WTC11 (cell line): ENCODE results near the gene SFT2D1. TPM values are rescaled to one million over a fixed set of nuclear protein-coding genes. Genes with fewer than 3 reads are reported as not detected.

Experiments
- ATAC-seq: fragments of 200-7000 bp; cut with Tn5 transposase; 2 replicates; pipeline ENCODE4 v1.10.0; 2021; ENCODE audit warnings: mild to moderate bottlenecking, moderate library complexity
- CTCF ChIA-PET: fragments of 300-600 bp; sonication (Branson Sonifier 250); formaldehyde crosslinking; loops from one replicate; lab custom pipeline; 2021; ENCODE audit warnings: antibody characterized with exemption; lab: Charles Lee
- POLR2A ChIA-PET: fragments of 350-600 bp; sonication (Branson Sonifier 250); formaldehyde crosslinking; loops from one replicate; lab custom pipeline; 2021; ENCODE audit warnings: antibody characterized with exemption; lab: Charles Lee
- DNase-seq: peaks from one replicate; pipeline ENCODE4 v3.0.0; 2021; ENCODE audit warnings: low spot score
- H3K27ac Mint-ChIP-seq: 2 replicates; pipeline ENCODE4 v1.8.0; 2021; ENCODE audit warnings: mixed read lengths
- H3K27me3 Mint-ChIP-seq: 2 replicates; pipeline ENCODE4 v1.8.0; 2021; ENCODE audit warnings: low read depth, mild to moderate bottlenecking, moderate library complexity, mixed read lengths
- H3K36me3 Mint-ChIP-seq: 2 replicates; pipeline ENCODE4 v1.8.0; 2021; ENCODE audit warnings: mixed read lengths
- H3K4me1 Mint-ChIP-seq: 2 replicates; pipeline ENCODE4 v1.8.0; 2022; ENCODE audit warnings: mixed read lengths
- H3K4me3 Mint-ChIP-seq: 2 replicates; pipeline ENCODE4 v1.8.0; 2021; ENCODE audit warnings: mild to moderate bottlenecking, moderate library complexity, mixed read lengths
- H3K9me3 Mint-ChIP-seq: 2 replicates; pipeline ENCODE4 v1.8.0; 2021; ENCODE audit warnings: mixed read lengths
- ARID4B ChIP-seq: sonication (generic); formaldehyde crosslinking; IDR thresholded peaks from 2 replicates; pipeline ENCODE4 v1.8.0; 2023; ENCODE audit warnings: missing genetic modification reagents, mild to moderate bottlenecking, borderline replicate concordance
- CBFB ChIP-seq: sonication (generic); formaldehyde crosslinking; IDR thresholded peaks from 2 replicates; pipeline ENCODE4 v1.8.1; 2022; ENCODE audit warnings: mild to moderate bottlenecking, low read depth, missing genetic modification reagents
- CREM ChIP-seq: sonication (generic); formaldehyde crosslinking; IDR thresholded peaks from 2 replicates; pipeline ENCODE4 v1.8.1; 2022; ENCODE audit warnings: mild to moderate bottlenecking, missing genetic modification reagents, moderate library complexity
- E2F4 ChIP-seq: sonication (generic); formaldehyde crosslinking; IDR thresholded peaks from 2 replicates; pipeline ENCODE4 v1.8.1; 2022; ENCODE audit warnings: low read depth, mild to moderate bottlenecking, moderate library complexity, missing genetic modification reagents, borderline replicate concordance
- EMX1 ChIP-seq: fragments of 250-450 bp; sonication (Bioruptor Pico); IDR thresholded peaks from 2 replicates; pipeline ENCODE4 v1.8.0; 2021; ENCODE audit warnings: mild to moderate bottlenecking
- GABPB1 ChIP-seq: sonication (generic); formaldehyde crosslinking; IDR thresholded peaks from 2 replicates; pipeline ENCODE4 v1.8.1; 2023; ENCODE audit warnings: mild to moderate bottlenecking, missing genetic modification reagents
- JAZF1 ChIP-seq: fragments of 250-450 bp; sonication (Bioruptor Pico); IDR thresholded peaks from 2 replicates; pipeline ENCODE4 v1.9.0; 2021; ENCODE audit warnings: moderate library complexity, mild to moderate bottlenecking, inconsistent platforms
- MYBL2 ChIP-seq: sonication (generic); formaldehyde crosslinking; IDR thresholded peaks from 2 replicates; pipeline ENCODE4 v1.8.1; 2023; ENCODE audit warnings: mild to moderate bottlenecking, moderate library complexity, missing genetic modification reagents
- NFATC4 ChIP-seq: fragments of 250-450 bp; sonication (Bioruptor Pico); IDR thresholded peaks from 2 replicates; pipeline ENCODE4 v1.9.0; 2021; ENCODE audit warnings: mild to moderate bottlenecking
- NFYB ChIP-seq: sonication (generic); formaldehyde crosslinking; conservative IDR thresholded peaks from 2 replicates; pipeline ENCODE4 v1.8.0; 2022; ENCODE audit warnings: low read depth, missing genetic modification reagents
- PRRX2 ChIP-seq: fragments of 250-450 bp; sonication (Bioruptor Pico); IDR thresholded peaks from 2 replicates; pipeline ENCODE4 v1.8.0; 2021; ENCODE audit warnings: mild to moderate bottlenecking
- RORB ChIP-seq: fragments of 250-450 bp; sonication (Bioruptor Pico); IDR thresholded peaks from 2 replicates; pipeline ENCODE4 v1.9.0; 2021; ENCODE audit warnings: mild to moderate bottlenecking
- SP1 ChIP-seq: sonication (generic); formaldehyde crosslinking; conservative IDR thresholded peaks from 2 replicates; pipeline ENCODE4 v1.8.1; 2022; ENCODE audit warnings: missing genetic modification reagents
- TEAD1 ChIP-seq: sonication (generic); formaldehyde crosslinking; IDR thresholded peaks from 2 replicates; pipeline ENCODE4 v1.8.0; 2022; ENCODE audit warnings: mild to moderate bottlenecking, missing genetic modification reagents
- TP53 ChIP-seq: sonication (generic); formaldehyde crosslinking; IDR thresholded peaks from 2 replicates; pipeline ENCODE4 v1.8.1; 2023; ENCODE audit warnings: mild to moderate bottlenecking, missing genetic modification reagents
- total RNA-seq: library from RNA; stranded (reverse); gene quantifications from 3 replicates; pipeline ENCODE4 v1.2.3, GENCODE V29; 2021
- TF ChIP-seq, protein P1 (sequence below): sonication (generic); formaldehyde crosslinking; conservative IDR thresholded peaks from 2 replicates; pipeline ENCODE4 v1.8.1; 2023; ENCODE audit warnings: mild to moderate bottlenecking, low read depth, missing genetic modification reagents, moderate library complexity
- TF ChIP-seq, protein P2 (sequence below): sonication (generic); formaldehyde crosslinking; IDR thresholded peaks from 2 replicates; pipeline ENCODE4 v1.8.1; 2023; ENCODE audit warnings: mild to moderate bottlenecking, missing genetic modification reagents
- TF ChIP-seq, protein P3 (sequence below): sonication (generic); formaldehyde crosslinking; IDR thresholded peaks from 2 replicates; pipeline ENCODE4 v1.8.1; 2023; ENCODE audit warnings: mild to moderate bottlenecking, missing genetic modification reagents, borderline replicate concordance
- TF ChIP-seq, protein P4 (sequence below): sonication (generic); formaldehyde crosslinking; IDR thresholded peaks from 2 replicates; pipeline ENCODE4 v1.8.0; 2022; ENCODE audit warnings: mild to moderate bottlenecking, missing genetic modification reagents

The SFT2D1 gene
- total RNA-seq, 1 experiment from 2014 or later, result 53.1 TPM

DNA sequence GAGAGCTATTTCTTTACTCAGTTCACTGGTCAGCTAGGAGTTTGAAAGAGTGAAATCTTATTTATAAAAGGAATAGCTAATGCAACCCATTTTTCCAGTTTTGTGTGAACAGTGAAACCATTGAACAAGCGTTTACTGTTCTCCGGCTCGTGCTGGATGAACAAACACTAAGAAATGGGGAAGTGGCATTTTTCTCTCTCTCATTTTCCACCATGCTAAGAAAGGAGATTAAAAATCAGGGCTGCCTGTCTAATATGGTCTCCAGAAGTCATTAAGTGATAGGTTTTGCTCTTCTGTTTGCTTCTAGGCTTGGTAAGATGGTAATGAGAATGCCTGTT lies 774 bp upstream of the SFT2D1 start:
- H3K9me3 Mint-ChIP-seq, result peaks cover 4% of the 10 kb centered on the region
- H3K4me3 Mint-ChIP-seq, result peak overlapping the region; percentile 84
- peaks cover 15% of the 10 kb centered on the region for H3K4me1 Mint-ChIP-seq
- peaks cover 3% of the 10 kb centered on the region; the same call in 1 of the 2 replicates for H3K27me3 Mint-ChIP-seq
- no peak for DNase-seq
- ChIA-PET POLR2A (no interaction called here), CTCF (interaction anchor here (0.9 to 2.2 kb wide), 3 partner anchors 30 to 58 kb away, joined by 6 to 10 read pairs (median 7); no protein-coding TSS in a partner anchor)
- no peak for ATAC-seq
- 0 out of 2 replicates have a peak, but pooled peaks cover 3% of the 10 kb centered on the region for H3K36me3 Mint-ChIP-seq
- no peak for TF ChIP-seq ARID4B (CRISPR knock-in tag)
- no peak for TF ChIP-seq MYBL2 (CRISPR knock-in tag)
- TF ChIP-seq E2F4 (CRISPR knock-in tag), result no peak
- TF ChIP-seq CBFB (CRISPR knock-in tag), result no peak
- TF ChIP-seq, protein P1, sequence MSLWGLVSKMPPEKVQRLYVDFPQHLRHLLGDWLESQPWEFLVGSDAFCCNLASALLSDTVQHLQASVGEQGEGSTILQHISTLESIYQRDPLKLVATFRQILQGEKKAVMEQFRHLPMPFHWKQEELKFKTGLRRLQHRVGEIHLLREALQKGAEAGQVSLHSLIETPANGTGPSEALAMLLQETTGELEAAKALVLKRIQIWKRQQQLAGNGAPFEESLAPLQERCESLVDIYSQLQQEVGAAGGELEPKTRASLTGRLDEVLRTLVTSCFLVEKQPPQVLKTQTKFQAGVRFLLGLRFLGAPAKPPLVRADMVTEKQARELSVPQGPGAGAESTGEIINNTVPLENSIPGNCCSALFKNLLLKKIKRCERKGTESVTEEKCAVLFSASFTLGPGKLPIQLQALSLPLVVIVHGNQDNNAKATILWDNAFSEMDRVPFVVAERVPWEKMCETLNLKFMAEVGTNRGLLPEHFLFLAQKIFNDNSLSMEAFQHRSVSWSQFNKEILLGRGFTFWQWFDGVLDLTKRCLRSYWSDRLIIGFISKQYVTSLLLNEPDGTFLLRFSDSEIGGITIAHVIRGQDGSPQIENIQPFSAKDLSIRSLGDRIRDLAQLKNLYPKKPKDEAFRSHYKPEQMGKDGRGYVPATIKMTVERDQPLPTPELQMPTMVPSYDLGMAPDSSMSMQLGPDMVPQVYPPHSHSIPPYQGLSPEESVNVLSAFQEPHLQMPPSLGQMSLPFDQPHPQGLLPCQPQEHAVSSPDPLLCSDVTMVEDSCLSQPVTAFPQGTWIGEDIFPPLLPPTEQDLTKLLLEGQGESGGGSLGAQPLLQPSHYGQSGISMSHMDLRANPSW, result no peak
- TF ChIP-seq RORB (CRISPR knock-in tag), result no peak
- no peak for TF ChIP-seq SP1 (CRISPR knock-in tag)
- TF ChIP-seq EMX1 (CRISPR knock-in tag), result no peak
- TF ChIP-seq JAZF1 (CRISPR knock-in tag), result no peak
- TF ChIP-seq, protein P2, sequence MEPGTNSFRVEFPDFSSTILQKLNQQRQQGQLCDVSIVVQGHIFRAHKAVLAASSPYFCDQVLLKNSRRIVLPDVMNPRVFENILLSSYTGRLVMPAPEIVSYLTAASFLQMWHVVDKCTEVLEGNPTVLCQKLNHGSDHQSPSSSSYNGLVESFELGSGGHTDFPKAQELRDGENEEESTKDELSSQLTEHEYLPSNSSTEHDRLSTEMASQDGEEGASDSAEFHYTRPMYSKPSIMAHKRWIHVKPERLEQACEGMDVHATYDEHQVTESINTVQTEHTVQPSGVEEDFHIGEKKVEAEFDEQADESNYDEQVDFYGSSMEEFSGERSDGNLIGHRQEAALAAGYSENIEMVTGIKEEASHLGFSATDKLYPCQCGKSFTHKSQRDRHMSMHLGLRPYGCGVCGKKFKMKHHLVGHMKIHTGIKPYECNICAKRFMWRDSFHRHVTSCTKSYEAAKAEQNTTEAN (CRISPR knock-in tag), result no peak
- TF ChIP-seq, protein P3, sequence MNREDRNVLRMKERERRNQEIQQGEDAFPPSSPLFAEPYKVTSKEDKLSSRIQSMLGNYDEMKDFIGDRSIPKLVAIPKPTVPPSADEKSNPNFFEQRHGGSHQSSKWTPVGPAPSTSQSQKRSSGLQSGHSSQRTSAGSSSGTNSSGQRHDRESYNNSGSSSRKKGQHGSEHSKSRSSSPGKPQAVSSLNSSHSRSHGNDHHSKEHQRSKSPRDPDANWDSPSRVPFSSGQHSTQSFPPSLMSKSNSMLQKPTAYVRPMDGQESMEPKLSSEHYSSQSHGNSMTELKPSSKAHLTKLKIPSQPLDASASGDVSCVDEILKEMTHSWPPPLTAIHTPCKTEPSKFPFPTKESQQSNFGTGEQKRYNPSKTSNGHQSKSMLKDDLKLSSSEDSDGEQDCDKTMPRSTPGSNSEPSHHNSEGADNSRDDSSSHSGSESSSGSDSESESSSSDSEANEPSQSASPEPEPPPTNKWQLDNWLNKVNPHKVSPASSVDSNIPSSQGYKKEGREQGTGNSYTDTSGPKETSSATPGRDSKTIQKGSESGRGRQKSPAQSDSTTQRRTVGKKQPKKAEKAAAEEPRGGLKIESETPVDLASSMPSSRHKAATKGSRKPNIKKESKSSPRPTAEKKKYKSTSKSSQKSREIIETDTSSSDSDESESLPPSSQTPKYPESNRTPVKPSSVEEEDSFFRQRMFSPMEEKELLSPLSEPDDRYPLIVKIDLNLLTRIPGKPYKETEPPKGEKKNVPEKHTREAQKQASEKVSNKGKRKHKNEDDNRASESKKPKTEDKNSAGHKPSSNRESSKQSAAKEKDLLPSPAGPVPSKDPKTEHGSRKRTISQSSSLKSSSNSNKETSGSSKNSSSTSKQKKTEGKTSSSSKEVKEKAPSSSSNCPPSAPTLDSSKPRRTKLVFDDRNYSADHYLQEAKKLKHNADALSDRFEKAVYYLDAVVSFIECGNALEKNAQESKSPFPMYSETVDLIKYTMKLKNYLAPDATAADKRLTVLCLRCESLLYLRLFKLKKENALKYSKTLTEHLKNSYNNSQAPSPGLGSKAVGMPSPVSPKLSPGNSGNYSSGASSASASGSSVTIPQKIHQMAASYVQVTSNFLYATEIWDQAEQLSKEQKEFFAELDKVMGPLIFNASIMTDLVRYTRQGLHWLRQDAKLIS (CRISPR knock-in tag), result no peak
- no peak for TF ChIP-seq TEAD1
- TF ChIP-seq, protein P4, sequence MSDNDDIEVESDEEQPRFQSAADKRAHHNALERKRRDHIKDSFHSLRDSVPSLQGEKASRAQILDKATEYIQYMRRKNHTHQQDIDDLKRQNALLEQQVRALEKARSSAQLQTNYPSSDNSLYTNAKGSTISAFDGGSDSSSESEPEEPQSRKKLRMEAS (CRISPR knock-in tag), result no peak
- no peak for TF ChIP-seq TP53 (CRISPR knock-in tag)
- TF ChIP-seq GABPB1 (CRISPR knock-in tag), result no peak
- TF ChIP-seq NFYB (CRISPR knock-in tag), result no peak
- no peak for TF ChIP-seq PRRX2 (CRISPR knock-in tag)
- no peak for TF ChIP-seq CREM (CRISPR knock-in tag)
- TF ChIP-seq NFATC4 (CRISPR knock-in tag), result no peak
- no peak overlapping the region for H3K27ac Mint-ChIP-seq
